DMS53 (cell line): ENCODE measurements around the gene TRIOBP.

Source experiments
- DNase-seq: peaks from one replicate; lab custom pipeline; 2025; lab: John Stamatoyannopoulos, UW

The TRIOBP gene

GRCh38 chr22:37731804-37732471, 35.1 kb downstream of the TRIOBP start:
- DNase-seq = peak; percentile 92

DNA sequence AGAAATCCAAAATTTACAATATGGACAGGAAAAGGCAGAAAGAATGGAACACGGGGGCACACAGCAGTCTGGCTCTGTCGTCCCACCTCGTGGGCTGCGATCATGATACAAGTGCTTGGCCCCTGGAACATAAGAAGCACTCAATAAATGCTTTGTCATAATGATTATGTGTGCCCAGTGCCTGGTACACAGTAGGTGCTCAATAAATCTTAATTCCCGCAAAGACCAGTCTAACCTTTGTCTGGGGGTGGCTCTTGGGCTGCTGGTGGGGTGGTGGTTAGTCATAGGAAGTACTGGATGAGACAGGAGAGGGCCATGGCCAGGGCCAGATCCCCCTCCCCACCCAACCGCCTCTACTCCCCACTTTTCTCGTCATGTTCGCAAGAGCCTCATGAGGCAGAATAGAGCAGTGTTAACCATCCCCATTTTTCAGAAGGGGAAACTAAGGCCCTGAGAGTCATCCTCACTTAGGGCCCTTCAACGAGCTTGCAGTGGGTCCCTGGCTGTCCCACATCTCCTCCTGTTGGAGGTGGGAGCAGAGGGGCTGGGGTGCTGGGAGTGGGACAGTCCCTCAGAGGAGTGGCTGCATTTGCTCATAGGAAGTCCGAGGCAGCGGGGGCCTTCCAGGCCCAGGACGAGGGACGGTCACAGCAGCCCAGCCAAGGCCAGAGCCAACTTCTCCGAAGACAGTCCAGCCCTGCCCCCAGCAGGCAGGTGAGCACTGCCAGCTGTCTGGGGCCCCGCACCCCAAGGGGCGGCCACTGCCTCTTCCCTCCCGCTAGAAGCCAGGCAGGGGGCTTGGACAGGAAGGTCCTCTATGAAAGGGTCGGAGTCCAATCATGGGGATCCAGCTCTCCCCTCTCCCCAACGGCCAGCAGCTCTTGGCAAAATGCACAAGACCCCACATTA, 36.1 kb downstream of the TRIOBP start:
- no peak for DNase-seq

GRCh38 chr22:37733625-37734401, 37.0 kb downstream of the TRIOBP start:
- no peak for DNase-seq

- no peak for DNase-seq
These were observed 37.5 kb downstream of the TRIOBP start for GRCh38 chr22:37734402-37734700.

GRCh38 chr22:37734964-37735451, 38.2 kb downstream of the TRIOBP start:
- DNase-seq = peak; percentile 56

DNA sequence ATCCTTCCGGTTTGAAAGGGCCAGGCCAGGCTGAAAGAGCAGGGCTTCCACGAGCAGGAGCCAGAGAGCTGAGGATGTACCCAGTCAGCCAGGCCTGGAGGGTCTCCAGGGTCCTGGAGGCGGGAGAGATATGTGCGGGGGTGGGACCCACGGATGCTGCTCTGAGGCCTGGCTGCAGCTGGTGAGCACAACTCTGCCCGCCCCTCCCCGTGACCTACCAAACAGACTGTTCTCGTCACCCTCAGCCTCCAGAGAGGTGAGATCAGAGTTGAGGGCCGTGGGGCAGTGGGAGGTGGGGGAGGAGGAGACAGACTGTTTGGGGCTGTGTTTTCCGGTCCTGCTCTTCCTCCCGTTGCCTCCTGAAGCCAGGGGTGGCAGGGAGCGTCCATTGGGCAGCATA, 42.2 kb downstream of the TRIOBP start:
- no peak for DNase-seq

DNA sequence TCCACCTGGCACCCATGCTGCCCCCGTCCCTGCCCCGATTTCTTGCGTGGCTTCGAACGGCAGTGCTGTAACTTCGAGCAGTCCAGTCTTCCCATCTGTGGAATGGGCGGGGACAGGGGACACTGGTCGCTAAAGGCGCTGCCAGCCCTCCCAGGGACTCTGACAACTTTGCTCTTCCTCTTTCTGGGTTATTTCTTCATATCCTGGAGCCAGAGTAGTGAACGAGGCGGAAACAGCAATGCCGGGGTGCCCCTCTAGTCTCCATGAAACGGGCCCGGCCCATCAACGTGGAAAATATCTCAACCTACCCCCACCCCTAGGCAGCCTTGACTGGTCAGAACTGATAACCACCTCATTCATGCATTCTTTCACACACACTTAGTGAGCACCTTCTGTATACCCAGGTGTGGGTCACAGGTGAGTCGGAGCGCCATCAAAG, 42.8 kb downstream of the TRIOBP start:
- no peak for DNase-seq

- peak; percentile 17 for DNase-seq
These were observed 43.8 kb downstream of the TRIOBP start for GRCh38 chr22:37740455-37741311.

GRCh38 chr22:37741312-37741795, 44.5 kb downstream of the TRIOBP start:
- DNase-seq = peak; percentile 85

DNA sequence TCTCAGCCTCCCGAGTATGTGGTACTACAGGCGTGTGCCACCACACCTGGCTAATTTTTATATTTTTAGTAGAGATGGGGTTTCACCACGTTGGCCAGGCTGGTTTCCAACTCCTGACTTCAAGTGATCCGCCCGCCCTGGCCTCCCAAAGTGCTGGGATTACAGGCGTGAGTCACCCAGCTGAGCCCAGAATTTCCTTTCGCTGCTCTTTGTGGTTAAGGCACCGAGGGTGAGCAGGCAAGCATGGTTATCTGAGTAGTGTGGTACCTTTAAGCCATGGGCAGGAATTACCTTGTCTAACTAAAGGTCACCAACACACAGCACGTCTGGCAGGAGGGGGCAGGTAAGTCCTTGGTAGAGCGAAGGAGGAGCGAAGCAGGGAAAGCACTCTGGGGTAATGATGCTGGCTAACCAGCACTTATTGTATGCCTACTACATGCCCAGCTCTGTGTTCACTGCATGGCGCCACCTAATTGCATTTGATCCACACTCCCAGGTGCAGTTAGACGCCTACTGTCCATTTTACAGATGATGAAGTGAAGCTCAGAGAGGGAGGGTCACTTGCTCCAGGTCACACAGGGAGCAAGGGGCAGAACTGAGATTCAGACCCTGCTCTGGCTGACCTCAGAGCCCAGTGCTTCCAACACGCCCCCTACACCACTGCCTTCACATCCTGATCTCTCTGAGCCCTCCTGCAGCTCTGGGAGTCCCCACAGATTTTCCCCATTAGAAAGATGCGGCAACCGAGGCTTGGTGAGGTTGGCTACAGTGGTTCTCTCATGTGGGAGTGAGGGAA, 45.7 kb downstream of the TRIOBP start:
- peak; percentile 3 for DNase-seq

GRCh38 chr22:37744589-37744988, 47.7 kb downstream of the TRIOBP start:
- no peak for DNase-seq

GRCh38 chr22:37745548-37746365, 48.9 kb downstream of the TRIOBP start:
- peak; percentile 82 for DNase-seq

- DNase-seq = peak; percentile 4
These were observed 49.7 kb downstream of the TRIOBP start for GRCh38 chr22:37746366-37747079.

GRCh38 chr22:37747080-37747714, 50.3 kb downstream of the TRIOBP start:
- DNase-seq = peak; percentile 5

DNA sequence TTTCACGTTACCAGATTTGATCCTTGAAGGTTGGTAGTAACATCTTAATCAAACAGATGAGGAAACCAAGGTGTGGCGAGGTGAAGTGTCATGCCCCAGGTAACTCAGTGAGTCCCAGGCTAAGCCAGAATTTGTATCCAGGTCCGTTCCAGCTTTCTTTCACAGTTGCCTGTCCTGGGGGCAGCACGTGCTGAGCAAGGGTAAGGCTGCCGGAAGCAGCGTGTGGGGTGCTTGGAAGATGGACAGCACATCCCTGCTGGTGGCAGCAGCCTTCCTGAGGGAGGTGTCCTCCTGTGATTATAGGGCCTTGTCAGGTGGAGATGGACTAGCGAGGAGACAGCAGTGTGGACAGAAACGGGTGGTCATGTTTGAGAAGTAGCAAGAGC, 50.9 kb downstream of the TRIOBP start:
- no peak for DNase-seq

- DNase-seq = no peak
These were observed 51.8 kb downstream of the TRIOBP start for GRCh38 chr22:37748659-37749058.

DNA sequence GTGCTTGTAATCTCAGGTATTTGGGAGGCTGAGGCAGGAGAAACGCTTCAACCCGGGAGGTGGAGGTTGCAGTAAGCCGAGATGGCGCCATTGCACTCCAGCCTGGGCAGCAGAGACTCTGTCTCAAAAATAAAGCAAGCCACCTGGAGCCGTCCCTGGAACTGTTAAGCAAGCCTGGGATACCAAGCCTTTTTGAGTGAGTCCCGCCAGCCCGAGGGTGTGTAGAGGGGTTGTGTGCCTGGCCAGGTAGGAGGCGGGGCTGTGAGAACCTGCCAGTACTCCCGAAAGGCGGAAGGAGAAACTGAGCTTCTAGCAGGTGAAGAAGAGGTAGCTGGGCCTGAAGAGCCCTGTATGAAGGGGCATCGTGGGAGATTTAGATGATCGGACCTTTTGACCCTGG, 52.4 kb downstream of the TRIOBP start:
- no peak for DNase-seq

DNA sequence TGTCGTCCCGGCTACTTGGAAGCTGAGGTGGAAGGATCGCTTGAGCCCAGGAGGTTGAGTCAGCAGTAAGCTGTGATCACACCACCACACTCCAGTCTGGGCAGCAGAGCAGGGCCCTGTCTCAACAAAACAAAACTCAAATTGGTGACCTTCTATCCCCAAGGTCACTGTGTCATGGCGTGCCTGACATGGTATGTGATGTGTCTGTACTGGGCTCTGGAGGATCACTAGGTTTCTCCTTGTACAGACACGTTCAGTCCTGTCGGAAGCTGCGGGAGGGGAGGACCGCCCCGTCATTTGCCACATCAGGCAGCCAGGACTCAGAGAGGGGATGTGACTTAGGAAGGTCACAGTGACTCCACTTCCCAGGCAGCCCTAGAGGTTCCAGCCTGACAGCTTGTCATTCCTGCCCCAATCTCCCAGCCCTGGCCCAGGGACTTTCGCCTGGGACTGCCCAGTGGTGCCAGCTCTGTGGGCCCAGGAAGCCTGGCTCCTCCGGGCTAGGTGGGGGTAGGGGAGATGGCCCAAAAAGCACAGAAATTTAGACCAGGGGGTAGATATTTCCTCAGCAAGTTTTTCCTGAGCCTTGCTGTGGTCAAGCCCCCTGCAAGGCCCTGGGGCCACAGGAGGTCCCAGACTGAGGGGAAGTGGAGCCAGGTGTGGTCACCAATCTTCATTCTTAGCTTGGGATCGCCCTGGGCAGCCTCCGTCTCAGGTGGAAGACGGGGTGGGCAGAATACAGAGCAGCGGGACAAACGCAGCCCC, 53.2 kb downstream of the TRIOBP start:
- DNase-seq = no peak
